T-helper 1 cell (primary cell): ENCODE results near the gene SMO.
A peak's percentile ranks its signal among the peaks of the same experiment; 100 is the strongest.

Source experiments
- DNase-seq, 5 donors: peaks; one replicate each; pipeline ENCODE4 v3.0.0-alpha.2; 2012 to 2020
- total RNA-seq, 4 donors: gene quantifications; one replicate each; lab custom pipeline; 2026; lab: John Stamatoyannopoulos, UW

The SMO gene
- 0 to 0.15 (median 0) reads per million in 4 donors for total RNA-seq

- DNase-seq = no peak
Measured at GRCh38 chr7:129188372-129188891, at the start of gene SMO. Gene SMO, plus strand, starts transcription at chr7:129188633. Its CDS starts 519 bp downstream, at chr7:129189152.

GRCh38 chr7:129143724-129144094, 44.7 kb upstream of the SMO start:
- DNase-seq = no peak

- DNase-seq = peak; percentile 24 to 60 (median 46)
Measured at GRCh38 chr7:129144095-129144833, 44.2 kb upstream of the SMO start, which contains the start of gene TSPAN33. Gene TSPAN33, plus strand, starts transcription at chr7:129144707. Its CDS starts 274 bp downstream, at chr7:129144981.

GRCh38 chr7:129144834-129145668, 43.4 kb upstream of the SMO start:
- peak in 1 of 5 donors; percentile 10 for DNase-seq

- DNase-seq = no peak
Measured at GRCh38 chr7:129146237-129146979, 42.0 kb upstream of the SMO start.

- DNase-seq = no peak
Measured at GRCh38 chr7:129147731-129148130, 40.7 kb upstream of the SMO start.

GRCh38 chr7:129149511-129149910, 38.9 kb upstream of the SMO start:
- no peak for DNase-seq

GRCh38 chr7:129150199-129150996, 38.0 kb upstream of the SMO start:
- DNase-seq = no peak

GRCh38 chr7:129157651-129158050, 30.8 kb upstream of the SMO start:
- DNase-seq = no peak

GRCh38 chr7:129159539-129159938, 28.9 kb upstream of the SMO start:
- no peak for DNase-seq

- DNase-seq = no peak
Measured at GRCh38 chr7:129160161-129160905, 28.1 kb upstream of the SMO start.

GRCh38 chr7:129161524-129162225, 26.8 kb upstream of the SMO start:
- no peak for DNase-seq

- DNase-seq = no peak
Measured at GRCh38 chr7:129162732-129163131, 25.7 kb upstream of the SMO start.

GRCh38 chr7:129163875-129164544, 24.4 kb upstream of the SMO start:
- DNase-seq = peak in 1 of 5 donors; percentile 48

GRCh38 chr7:129166745-129167144, 21.7 kb upstream of the SMO start:
- DNase-seq = no peak

GRCh38 chr7:129167817-129168216, 20.6 kb upstream of the SMO start:
- DNase-seq = no peak

- no peak for DNase-seq
Measured at GRCh38 chr7:129168231-129169021, 20.0 kb upstream of the SMO start.

- peak in 3 of 5 donors; percentile 19 to 20 (median 19) for DNase-seq
Measured at GRCh38 chr7:129169171-129169671, 19.2 kb upstream of the SMO start.
